ENCODE measurements around the gene MBOAT2.
"Not testable (repeated sequence)": the region's sequence is repeated elsewhere in the genome, so short reads cannot be mapped to it uniquely, and the experiment has no call there.

- not testable (repeated sequence) for TF ChIP-seq POLR2A (IDR thresholded peaks at IDR 0.05)
- TF ChIP-seq, protein P1, sequence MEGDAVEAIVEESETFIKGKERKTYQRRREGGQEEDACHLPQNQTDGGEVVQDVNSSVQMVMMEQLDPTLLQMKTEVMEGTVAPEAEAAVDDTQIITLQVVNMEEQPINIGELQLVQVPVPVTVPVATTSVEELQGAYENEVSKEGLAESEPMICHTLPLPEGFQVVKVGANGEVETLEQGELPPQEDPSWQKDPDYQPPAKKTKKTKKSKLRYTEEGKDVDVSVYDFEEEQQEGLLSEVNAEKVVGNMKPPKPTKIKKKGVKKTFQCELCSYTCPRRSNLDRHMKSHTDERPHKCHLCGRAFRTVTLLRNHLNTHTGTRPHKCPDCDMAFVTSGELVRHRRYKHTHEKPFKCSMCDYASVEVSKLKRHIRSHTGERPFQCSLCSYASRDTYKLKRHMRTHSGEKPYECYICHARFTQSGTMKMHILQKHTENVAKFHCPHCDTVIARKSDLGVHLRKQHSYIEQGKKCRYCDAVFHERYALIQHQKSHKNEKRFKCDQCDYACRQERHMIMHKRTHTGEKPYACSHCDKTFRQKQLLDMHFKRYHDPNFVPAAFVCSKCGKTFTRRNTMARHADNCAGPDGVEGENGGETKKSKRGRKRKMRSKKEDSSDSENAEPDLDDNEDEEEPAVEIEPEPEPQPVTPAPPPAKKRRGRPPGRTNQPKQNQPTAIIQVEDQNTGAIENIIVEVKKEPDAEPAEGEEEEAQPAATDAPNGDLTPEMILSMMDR (IDR thresholded peaks at IDR 0.05), result not testable (repeated sequence)
Measured at GRCh38 chr2:8973017-8973416, 30.5 kb downstream of the MBOAT2 start.
